Thyroid gland (tissue), 4 donors: ENCODE results near the gene KIAA0232.

Source experiments
- POLR2A ChIP-seq, 2 donors: fragments of 450-650 bp; IDR thresholded peaks; one replicate each; pipeline ENCODE4 v1.6.1; 2017; ENCODE audit warnings: antibody characterized with exemption in 2 of 2, mild to moderate bottlenecking in 2 of 2, moderate library complexity in 1 of 2
- TF ChIP-seq, protein P1 (sequence below), 6 experiments: fragments of 200-600 bp in 3 of 6; fragments of 450-650 bp in 3 of 6; sonication (generic) in 3 of 6; IDR thresholded peaks; one replicate each; pipeline ENCODE4 v1.5.1; 2016 to 2019; ENCODE audit warnings: antibody characterized with exemption in 6 of 6, mild to moderate bottlenecking in 2 of 6, inconsistent platforms in 1 of 6, moderate library complexity in 1 of 6

- TF ChIP-seq, protein P1, sequence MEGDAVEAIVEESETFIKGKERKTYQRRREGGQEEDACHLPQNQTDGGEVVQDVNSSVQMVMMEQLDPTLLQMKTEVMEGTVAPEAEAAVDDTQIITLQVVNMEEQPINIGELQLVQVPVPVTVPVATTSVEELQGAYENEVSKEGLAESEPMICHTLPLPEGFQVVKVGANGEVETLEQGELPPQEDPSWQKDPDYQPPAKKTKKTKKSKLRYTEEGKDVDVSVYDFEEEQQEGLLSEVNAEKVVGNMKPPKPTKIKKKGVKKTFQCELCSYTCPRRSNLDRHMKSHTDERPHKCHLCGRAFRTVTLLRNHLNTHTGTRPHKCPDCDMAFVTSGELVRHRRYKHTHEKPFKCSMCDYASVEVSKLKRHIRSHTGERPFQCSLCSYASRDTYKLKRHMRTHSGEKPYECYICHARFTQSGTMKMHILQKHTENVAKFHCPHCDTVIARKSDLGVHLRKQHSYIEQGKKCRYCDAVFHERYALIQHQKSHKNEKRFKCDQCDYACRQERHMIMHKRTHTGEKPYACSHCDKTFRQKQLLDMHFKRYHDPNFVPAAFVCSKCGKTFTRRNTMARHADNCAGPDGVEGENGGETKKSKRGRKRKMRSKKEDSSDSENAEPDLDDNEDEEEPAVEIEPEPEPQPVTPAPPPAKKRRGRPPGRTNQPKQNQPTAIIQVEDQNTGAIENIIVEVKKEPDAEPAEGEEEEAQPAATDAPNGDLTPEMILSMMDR (IDR thresholded peaks at IDR 0.05), result no peak
- no peak for TF ChIP-seq POLR2A (IDR thresholded peaks at IDR 0.05)
Measured at GRCh38 chr4:6813725-6814124, 31.2 kb downstream of the KIAA0232 start.
